Activated T-helper 1 cell treated with anti-CD3 and anti-CD28 coated beads, Interleukin-12 subunit alpha, Interleukin-12 subunit beta, Interleukin-2, Interleukin-4 antibody, amounts not matched to agents 30 ng/mL and 10 ng/mL and 1 ng/mL, durations not matched to agents 14 hours and 24 hours and 36 hours (primary cell): ENCODE data around the gene GEMIN4. TPM values are rescaled to one million over a fixed set of nuclear protein-coding genes. Genes with fewer than 3 reads are reported as not detected.
"Not testable (repeated sequence)": the region's sequence is repeated elsewhere in the genome, so short reads cannot be mapped to it uniquely, and the experiment has no call there.

Experiments used
- DNase-seq: peaks from one replicate; pipeline ENCODE4 v3.0.0; 2021; ENCODE audit warnings: low spot score
- H3K27ac Mint-ChIP-seq: one replicate; pipeline ENCODE4 v1.8.0; 2021; ENCODE audit warnings: mild to moderate bottlenecking, mixed read lengths
- H3K27me3 Mint-ChIP-seq: one replicate; pipeline ENCODE4 v1.8.0; 2022; ENCODE audit warnings: mild to moderate bottlenecking, moderate library complexity, mixed read lengths; ENCODE audit not compliant: insufficient read depth
- H3K36me3 Mint-ChIP-seq: one replicate; pipeline ENCODE4 v1.8.0; 2021; ENCODE audit warnings: low read depth, mixed read lengths
- H3K4me1 Mint-ChIP-seq: one replicate; pipeline ENCODE4 v1.8.0; 2021; ENCODE audit warnings: low read depth, mixed read lengths
- H3K4me3 Mint-ChIP-seq: one replicate; pipeline ENCODE4 v1.8.0; 2021; ENCODE audit warnings: mild to moderate bottlenecking, moderate library complexity, mixed read lengths
- H3K9me3 Mint-ChIP-seq: one replicate; pipeline ENCODE4 v1.8.0; 2021; ENCODE audit warnings: mixed read lengths
- intact Hi-C: fragments of 100-400 bp; cut with micrococcal nuclease; formaldehyde crosslinking; loops from one replicate; pipeline ENCODE4 v1.15.1; 2024
- total RNA-seq: library from RNA; stranded (reverse); gene quantifications from 2 replicates; pipeline ENCODE4 v1.2.3, GENCODE V29; 2022

The GEMIN4 gene
- total RNA-seq, 1 donor from 2014 or later: 68.6 TPM

- H3K9me3 Mint-ChIP-seq: no peaks in the 10 kb centered on the region
- H3K4me3 Mint-ChIP-seq: no peak overlapping the region
- no peaks in the 10 kb centered on the region for H3K27me3 Mint-ChIP-seq
- intact Hi-C loops: loop anchor here (1.0 kb wide), 1 partner anchor 288 kb away; no protein-coding TSS in a partner anchor
- peaks cover 14% of the 10 kb centered on the region for H3K36me3 Mint-ChIP-seq
- H3K4me1 Mint-ChIP-seq: no peaks in the 10 kb centered on the region
- DNase-seq: no peak
- H3K27ac Mint-ChIP-seq: no peak overlapping the region
Measured at GRCh38 chr17:700504-701094, 51.5 kb downstream of the GEMIN4 start.

- H3K36me3 Mint-ChIP-seq: peaks cover 21% of the 10 kb centered on the region
- no peaks in the 10 kb centered on the region for H3K27me3 Mint-ChIP-seq
- no peak overlapping the region for H3K4me3 Mint-ChIP-seq
- no peak for DNase-seq
- H3K9me3 Mint-ChIP-seq: no peaks in the 10 kb centered on the region
- no peaks in the 10 kb centered on the region for H3K4me1 Mint-ChIP-seq
- no peak overlapping the region for H3K27ac Mint-ChIP-seq
- intact Hi-C loops: no loop called here
Measured at GRCh38 chr17:699345-699744, 52.7 kb downstream of the GEMIN4 start.

- H3K27ac Mint-ChIP-seq, H3K4me1 Mint-ChIP-seq, H3K27me3 Mint-ChIP-seq, intact Hi-C loops, H3K9me3 Mint-ChIP-seq, DNase-seq, H3K4me3 Mint-ChIP-seq: not testable (repeated sequence)
- peaks cover 26% of the 10 kb centered on the region for H3K36me3 Mint-ChIP-seq
Measured at GRCh38 chr17:698096-698495, 54.0 kb downstream of the GEMIN4 start.

- no peak overlapping the region for H3K4me3 Mint-ChIP-seq
- H3K36me3 Mint-ChIP-seq: peaks cover 26% of the 10 kb centered on the region
- H3K4me1 Mint-ChIP-seq: no peaks in the 10 kb centered on the region
- no peaks in the 10 kb centered on the region for H3K27me3 Mint-ChIP-seq
- DNase-seq: no peak
- intact Hi-C loops: no loop called here
- H3K27ac Mint-ChIP-seq: no peak overlapping the region
- no peaks in the 10 kb centered on the region for H3K9me3 Mint-ChIP-seq
Measured at GRCh38 chr17:697682-698081, 54.4 kb downstream of the GEMIN4 start.

- no peaks in the 10 kb centered on the region for H3K9me3 Mint-ChIP-seq
- no peak overlapping the region for H3K4me3 Mint-ChIP-seq
- no peaks in the 10 kb centered on the region for H3K27me3 Mint-ChIP-seq
- no peak overlapping the region for H3K27ac Mint-ChIP-seq
- peaks cover 26% of the 10 kb centered on the region for H3K36me3 Mint-ChIP-seq
- intact Hi-C loops: no loop called here
- no peaks in the 10 kb centered on the region for H3K4me1 Mint-ChIP-seq
- no peak for DNase-seq
Measured at GRCh38 chr17:696369-696768, 55.7 kb downstream of the GEMIN4 start.

Other genes with a start within 250 kb of the GEMIN4 start
- gene VPS53, start 37.4 kb downstream of the GEMIN4 start, total RNA-seq: 81.7 and 81.8 TPM in 2 replicates
- gene TLCD3A, start 19.7 kb downstream of the GEMIN4 start, total RNA-seq: 36.3 and 36.8 TPM in 2 replicates
- gene GLOD4, start 30.0 kb upstream of the GEMIN4 start, total RNA-seq: 97.0 and 97.6 TPM in 2 replicates
- gene MRM3, start 30.1 kb upstream of the GEMIN4 start, total RNA-seq: 31.7 and 32.0 TPM in 2 replicates
- 0.24 and 0.31 TPM in 2 replicates for gene NXN, start 227.5 kb upstream of the GEMIN4 start, total RNA-seq
- gene TIMM22, start 244.9 kb upstream of the GEMIN4 start, total RNA-seq: 14.6 and 17.3 TPM in 2 replicates